Epidermal melanocyte (primary cell): ENCODE results near the gene COA8.
"Not testable (repeated sequence)": the region's sequence is repeated elsewhere in the genome, so short reads cannot be mapped to it uniquely, and the experiment has no call there.

Experiments
- DNase-seq: peaks from one replicate; pipeline ENCODE4 v3.0.0; 2011; ENCODE audit warnings: low spot score; ENCODE audit not compliant: insufficient read length

COA8 gene

DNA sequence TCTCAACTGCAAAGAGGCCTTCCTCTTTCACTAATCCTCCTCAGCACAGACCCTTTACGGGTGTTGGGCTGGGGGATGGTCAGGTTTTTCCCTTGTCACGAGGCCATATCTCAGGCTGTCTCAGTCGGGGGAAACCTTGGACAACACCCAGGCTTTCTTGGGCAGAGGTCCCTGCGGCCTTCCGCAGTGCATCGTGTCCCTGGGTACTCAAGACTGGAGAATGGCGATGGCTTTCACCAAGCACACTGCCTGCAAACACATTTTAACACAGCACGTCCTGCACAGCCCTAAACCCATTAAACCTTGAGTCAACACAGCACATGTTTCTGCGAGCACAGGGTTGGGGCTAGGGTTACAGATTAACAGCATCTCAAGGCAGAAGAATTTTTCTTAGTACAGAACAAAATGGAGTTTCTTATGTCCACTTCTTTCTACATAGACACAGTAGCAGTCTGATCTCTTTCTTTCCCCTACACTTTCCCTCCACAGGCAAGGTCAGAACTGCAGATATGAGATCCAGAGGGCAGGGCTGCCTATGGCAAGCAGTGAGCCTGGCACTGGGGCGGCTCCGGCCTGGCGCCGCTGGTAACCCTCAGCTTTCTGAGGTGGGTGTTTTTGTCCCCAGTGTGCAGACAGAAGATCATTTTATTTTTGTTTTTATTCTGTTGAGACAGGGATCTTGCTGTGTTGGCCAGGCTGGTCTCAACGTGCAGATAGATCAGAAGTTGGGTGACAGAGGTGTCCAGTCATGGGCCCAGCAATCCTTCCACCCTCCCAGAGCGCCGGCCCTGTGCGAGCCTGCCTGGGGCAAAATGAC lies 37.1 kb upstream of the COA8 start:
- not testable (repeated sequence) for DNase-seq

DNA sequence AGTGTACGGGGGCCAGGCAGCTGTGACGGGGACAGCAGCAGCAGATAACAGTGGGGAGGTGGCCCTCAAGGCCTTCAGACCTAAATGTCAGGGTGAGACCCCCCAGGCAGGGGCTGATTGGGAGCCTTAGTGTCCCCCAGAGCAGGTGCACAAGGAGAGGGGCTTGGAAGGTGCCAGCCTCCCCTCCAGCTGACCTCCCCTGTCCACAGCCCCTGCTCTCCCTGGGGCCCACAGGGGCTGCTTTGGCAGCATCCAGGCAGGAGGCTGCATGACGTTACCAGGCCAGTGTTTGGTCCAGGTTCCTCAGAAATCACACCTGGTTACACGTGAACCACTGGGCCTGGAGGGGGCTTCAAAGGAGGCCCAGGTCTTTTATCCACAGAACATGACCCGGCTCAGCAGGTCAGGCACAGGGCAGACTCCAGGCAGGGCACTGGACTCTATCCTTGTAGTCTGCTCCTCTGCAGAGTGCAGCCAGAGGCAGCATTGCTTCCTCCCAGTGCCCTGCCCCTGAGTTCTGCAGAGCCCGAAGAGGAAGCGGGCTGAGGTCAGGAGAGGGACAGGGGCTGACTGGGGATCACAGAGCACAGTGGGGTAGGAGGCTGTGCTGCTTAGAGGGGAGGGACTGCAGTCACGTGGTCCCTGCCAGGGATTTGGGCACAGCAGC lies 36.4 kb upstream of the COA8 start:
- DNase-seq = no peak

- no peak for DNase-seq
Measured at GRCh38 chr14:103526914-103527248, 35.9 kb upstream of the COA8 start.

GRCh38 chr14:103527408-103528145 lies 35.2 kb upstream of the COA8 start:
- no peak for DNase-seq

DNA sequence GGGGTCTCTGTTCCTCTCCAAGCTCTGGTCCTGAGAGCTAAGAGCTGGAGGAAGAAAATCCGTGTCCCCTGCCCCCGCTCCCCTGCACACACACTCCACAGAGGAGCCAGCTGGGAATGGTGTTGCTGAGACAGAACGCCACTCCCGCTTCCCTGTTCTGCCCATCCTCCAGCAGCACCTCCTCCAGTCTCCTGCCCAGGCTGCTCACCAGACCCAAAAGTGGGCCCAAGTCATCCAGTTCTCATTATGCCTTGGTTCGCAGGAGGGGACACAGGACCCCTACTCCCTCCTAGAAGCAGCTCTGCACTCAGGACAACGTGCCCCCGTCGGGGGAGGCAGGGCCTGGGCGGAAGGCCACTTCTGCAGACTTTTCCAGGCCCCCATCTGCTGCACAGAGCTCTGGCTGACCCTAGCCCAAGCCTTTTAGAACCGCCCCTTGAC lies 34.6 kb upstream of the COA8 start:
- DNase-seq = peak; percentile 52

- DNase-seq = peak; percentile 100
Measured at GRCh38 chr14:103528587-103529382, 34.0 kb upstream of the COA8 start, which contains the start of gene TRMT61A. TSS of gene TRMT61A (plus strand) at chr14:103529196. CDS start at chr14:103529979, 783 bp downstream.

- no peak for DNase-seq
Measured at GRCh38 chr14:103529383-103530365, 33.1 kb upstream of the COA8 start.

GRCh38 chr14:103530390-103530789 lies 32.4 kb upstream of the COA8 start:
- DNase-seq = no peak

DNA sequence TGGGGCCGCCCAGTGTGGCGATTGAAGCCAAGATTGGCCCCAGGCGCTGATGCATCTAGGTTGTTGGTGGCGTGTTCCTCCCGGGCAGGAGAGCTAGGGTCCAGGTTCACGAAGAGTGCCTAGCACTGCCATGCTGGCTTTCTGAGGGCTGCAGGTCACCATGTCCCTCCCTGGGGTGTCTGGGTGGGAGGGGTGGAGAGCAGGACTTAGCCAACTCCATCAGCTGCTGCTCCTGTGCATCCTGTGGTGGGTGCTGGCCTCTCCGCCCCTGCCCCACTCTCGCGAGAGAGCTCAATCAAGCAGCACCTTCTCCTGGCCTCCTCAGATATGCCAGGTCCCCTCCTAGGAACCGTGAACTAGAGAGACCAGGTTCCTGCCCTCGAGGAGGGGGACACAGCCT lies 31.9 kb upstream of the COA8 start:
- no peak for DNase-seq

GRCh38 chr14:103531421-103532215 lies 31.1 kb upstream of the COA8 start:
- no peak for DNase-seq

DNA sequence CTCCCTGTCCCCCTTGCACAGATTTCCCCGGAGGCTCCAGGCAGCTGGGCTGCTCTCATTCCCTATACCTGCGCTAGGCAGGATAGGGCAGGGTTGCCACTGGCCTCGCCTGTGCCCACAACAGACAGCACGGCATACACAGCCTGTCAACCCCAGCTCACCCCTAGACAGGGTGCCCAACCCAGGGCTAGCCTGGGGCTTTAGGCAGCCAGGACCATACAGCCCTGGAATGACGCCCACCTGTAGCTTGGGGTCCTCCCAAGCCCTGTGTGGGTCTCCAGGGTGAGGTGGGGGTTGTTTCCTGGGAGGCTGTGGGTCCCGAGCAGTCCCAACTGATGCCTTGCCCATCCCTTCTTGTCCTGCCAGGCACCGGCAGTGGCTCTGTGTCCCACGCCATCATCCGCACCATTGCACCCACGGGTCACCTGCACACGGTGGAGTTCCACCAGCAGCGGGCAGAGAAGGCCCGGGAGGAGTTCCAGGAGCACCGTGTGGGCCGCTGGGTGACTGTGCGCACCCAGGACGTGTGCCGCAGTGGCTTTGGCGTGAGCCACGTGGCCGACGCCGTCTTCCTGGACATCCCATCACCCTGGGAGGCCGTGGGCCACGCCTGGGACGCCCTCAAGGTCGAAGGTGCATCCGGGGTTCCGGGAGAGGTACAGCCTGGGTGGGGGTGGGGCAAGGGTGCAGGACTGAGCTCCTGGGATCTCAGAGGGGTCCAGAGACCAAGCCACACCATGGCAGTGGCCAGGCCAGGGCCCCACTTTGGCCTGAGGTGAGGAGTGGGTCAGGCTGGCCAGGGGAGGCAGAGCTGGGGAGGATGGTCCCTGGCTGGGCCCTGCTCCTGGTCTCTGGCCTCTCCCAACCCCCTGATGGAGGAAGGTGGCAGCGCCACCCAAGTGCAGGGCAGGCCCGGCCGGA lies 30.3 kb upstream of the COA8 start:
- no peak for DNase-seq

DNA sequence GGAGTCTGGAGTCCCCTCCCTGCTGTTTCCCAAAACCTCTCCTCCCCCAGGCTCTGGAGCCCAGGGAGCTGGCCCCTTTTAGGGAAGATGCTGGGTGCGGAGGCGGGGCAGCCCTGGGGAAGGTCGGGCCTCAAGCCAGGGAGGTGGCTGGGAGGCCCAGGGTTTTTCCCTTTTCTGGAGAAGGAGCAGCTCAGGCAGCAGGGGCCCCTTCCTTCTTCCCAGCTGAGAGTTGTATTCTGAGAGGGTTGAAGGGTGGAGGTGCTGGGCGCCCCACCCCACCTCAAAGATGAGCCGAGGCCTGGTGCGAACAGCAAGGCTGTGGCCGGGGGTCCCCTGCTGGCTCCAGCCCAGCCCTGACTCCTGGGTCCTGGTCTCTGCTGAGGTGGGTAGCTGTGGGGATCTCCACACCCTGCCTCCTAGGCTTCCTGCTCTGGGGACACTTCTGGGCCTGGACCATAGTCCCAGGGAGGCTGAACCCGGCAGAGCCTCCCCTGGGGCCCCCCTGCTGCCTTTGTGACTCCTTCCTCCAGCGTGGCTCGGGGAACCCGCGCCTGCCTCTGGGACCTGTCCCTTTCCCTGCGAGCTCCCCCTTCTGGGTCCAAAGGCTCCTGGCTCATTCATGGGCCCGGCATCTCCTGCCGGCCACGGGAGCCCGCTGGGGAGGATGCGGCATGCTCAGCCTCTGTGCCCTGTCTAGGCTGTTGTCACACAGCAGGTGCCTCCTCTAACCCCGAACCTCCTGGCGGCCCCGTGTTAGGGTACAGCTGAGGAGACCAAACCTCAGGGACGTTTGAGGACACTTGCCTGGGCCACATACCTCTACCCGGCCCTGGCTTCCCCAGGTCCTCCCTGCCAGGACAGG lies 29.4 kb upstream of the COA8 start:
- no peak for DNase-seq

DNA sequence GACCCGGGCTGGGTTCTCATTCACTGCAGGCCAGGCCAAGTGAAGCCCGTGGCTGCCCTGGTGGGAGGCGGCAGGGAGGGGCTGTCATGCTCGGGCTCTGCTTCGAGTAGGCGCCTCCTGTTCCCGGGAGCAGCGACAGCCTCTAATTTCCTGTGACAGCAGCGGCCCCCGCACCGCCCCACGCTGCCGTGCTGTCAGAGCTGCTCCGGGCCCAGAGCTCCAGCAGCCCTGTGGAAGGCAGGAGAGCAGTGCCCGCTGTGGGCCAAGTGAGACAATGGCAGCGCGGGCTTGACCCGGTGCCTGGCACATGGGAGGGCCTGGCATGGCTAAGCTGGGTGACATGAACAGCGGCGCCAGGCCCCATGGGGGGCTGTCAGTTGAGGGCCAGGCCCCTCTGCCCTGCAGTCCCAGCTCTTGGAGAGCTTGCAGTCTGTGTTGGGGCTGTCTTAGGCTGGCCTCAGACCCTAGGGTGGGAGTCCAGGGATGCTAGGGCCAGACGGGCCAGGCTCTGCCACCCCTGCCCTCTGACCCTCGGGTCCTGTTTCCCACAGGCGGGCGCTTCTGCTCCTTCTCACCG lies 28.7 kb upstream of the COA8 start:
- no peak for DNase-seq

- no peak for DNase-seq
Measured at GRCh38 chr14:103534576-103535061, 28.1 kb upstream of the COA8 start.

- DNase-seq = no peak
Measured at GRCh38 chr14:103535081-103535890, 27.5 kb upstream of the COA8 start.
